Fibroblast of skin of left quadriceps (primary cell): ENCODE measurements around the gene TFF1.

Source experiments
- DNase-seq, 2 experiments: peaks; one replicate each; pipeline ENCODE4 v3.0.0-alpha.2; 2013; ENCODE audit warnings: low read depth in 2 of 2

TFF1 gene

DNA sequence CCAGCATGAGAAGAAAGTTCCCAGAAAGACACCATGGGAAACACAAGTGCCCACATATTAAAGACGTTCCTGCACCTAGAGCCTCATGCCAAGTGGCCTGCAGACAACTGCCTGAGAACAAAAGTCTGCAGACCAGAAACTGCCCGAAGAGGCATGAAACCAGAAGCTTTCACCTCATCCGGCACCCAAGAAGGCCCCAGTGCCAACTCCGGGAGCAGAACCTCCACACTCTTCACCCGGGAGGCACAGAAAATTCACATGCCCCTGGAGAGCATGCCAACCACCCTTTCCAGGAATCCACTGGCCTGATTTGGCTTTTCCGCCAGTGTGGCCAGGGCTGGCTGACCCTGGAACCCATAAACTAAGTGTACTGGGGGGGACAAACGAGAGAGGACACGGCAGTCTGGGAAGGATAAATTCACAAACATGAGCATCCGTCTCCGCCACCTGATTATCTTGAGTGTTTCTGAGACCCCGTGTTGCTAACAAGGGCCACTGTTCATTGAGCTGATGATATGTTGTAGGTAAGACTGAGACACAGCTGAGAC is 22.3 kb downstream of the TFF1 start:
- DNase-seq, result no peak

DNA sequence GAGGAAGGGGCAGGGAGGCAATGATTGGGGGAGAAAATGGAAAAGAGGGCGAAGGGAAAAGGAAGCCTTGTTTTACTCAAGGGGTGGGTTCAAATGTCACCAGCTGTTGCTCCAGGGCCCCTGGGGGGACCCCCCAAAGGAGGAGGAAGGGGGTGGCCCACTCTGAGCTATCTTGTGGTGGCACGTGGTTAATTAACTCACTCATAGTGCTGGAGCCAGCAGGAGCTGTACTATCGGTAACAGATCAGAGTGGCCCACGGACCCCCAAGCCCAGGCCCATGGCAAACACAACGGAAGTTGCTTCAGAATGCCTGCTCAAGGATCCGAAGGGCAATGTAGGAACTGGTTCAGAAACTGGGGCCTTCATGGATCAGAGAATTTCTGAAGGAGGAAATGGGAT is 22.8 kb downstream of the TFF1 start:
- DNase-seq, result no peak

DNA sequence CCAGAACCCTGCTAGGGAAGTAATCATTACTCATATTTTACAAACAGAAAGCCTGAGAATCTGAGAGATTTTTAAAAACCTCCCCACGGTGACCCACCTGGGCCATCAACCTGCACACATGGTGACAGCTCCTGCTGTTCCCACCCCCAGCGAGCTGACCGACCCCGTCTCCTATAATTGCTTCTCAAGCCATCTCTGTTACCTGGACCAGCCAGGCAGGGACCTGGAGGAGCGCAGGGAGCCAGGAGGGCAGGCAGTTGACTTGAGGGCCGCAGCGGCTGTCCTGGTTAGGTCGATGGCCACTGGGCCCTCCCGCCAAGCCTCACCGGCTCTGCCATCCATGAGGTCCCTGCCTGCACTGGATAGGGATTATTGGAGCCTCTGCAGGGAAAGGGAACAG is 23.2 kb downstream of the TFF1 start:
- DNase-seq, result no peak

DNA sequence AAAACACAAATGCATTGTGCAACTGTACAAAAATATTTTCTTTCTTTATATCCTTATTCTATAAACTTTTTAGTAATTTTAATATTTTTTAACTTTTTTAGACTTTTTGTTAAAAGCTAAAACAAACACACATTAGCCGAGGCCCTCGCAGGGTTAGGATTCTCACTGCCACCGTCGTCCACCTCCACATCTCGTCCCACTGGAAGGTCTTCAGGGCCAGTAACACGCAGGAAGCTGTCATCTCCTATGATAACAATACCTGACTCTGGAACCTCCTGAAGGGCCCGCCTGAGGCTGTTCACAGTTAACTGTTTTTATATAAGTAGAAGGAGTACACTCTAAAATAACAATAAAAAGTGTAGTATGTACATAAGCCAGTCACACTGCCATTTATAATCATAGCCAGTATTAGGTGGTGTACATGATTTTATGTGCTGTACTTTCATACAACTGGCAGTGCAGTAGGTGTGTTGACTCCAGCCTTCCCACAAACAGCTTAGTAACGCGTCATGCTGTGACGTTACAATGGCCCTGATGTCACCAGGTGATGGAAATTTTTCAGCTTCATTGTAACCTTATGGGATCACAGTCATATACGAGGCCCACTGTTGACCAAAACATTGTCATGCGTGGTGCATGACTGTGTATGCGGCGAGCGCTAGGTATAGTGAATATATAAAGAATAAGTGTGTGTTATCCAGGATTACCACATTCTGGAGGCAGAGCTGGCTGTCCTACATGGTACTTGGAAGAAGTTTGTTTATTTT is 24.4 kb downstream of the TFF1 start:
- DNase-seq, result no peak

DNA sequence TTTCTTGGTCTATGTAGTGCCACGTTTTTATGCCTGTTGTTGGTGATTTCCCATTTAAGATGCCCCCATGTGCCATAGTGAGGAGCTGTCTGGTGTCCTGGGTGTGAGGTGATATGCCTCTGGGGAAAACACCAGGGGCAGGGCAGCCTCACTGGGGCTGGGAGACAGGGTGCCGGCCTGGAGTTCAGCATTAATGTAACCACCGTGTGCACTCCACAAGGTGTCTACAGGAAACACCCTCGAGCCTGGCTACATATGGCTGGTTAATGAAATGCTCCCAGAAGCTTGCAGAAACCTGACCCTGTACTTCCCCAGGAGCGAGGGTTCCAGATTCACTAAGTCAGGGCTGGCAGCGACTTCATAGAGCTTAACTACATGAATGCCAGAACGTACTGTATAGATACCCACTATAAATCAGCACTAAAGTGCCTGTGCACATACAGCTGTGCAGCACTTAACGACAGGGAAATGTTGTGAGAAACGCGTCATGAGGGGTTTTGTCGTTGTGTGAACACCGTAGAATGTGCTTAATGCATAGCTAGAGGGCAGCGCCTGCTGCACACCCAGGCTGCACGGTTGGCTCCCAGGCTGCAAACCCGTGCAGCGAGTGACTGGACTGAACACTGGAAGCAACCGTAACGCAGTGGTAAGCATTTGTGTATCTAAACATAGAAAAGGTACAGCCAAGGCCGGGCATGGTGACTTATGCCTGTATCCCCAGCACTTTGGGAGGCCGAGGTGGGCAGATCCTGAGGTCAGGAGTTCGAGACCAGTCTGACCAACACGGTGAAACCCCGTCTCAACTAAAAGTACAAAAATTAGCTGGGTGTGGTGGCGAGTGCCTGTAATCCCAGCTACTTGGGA is 25.9 kb downstream of the TFF1 start:
- no peak for DNase-seq

DNA sequence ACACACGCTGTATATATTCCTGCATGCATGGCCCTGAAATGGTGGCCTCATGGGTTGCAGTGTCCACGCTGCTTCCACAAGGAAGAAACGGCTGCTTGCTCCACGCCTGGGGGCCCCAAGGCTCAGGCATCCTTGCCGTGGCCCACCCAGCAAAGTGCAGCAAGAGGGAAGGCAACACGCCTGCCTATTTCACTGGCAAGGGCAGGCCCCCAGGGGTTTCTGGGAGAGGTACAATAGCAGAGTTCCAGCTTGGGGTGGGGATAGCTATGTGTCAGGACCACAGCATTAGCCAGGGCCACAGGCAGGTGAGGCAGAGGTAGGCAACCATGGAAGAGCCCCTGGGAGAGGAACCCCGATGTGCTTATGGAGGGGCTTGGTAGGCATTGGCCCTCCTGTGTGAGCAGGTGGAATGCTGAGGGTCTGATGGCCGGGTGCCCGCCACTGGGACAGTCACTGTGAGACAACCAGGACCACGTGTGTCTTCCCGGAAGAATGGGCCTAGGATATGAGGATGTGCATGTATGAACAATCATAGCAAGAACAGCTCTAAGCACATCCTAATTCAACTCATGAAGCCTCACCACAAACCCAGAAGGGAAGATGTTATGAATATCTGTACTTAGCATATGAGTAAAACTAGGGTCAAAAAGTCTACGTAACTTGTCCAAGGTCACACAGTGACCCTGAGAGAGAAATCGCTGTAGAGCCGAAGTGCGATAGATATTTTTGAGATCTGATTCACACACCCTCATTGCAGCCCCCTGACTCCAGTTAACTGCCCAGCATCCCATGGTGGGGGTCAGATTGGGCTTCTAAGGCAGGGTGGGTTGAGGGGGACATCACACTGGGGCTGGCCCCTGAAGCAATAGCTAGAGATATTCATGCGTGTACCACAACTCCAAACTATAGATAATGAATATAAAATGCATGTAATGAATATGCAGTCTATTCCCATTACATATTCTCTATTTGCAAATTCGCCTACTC is 27.3 kb downstream of the TFF1 start:
- DNase-seq, result no peak

DNA sequence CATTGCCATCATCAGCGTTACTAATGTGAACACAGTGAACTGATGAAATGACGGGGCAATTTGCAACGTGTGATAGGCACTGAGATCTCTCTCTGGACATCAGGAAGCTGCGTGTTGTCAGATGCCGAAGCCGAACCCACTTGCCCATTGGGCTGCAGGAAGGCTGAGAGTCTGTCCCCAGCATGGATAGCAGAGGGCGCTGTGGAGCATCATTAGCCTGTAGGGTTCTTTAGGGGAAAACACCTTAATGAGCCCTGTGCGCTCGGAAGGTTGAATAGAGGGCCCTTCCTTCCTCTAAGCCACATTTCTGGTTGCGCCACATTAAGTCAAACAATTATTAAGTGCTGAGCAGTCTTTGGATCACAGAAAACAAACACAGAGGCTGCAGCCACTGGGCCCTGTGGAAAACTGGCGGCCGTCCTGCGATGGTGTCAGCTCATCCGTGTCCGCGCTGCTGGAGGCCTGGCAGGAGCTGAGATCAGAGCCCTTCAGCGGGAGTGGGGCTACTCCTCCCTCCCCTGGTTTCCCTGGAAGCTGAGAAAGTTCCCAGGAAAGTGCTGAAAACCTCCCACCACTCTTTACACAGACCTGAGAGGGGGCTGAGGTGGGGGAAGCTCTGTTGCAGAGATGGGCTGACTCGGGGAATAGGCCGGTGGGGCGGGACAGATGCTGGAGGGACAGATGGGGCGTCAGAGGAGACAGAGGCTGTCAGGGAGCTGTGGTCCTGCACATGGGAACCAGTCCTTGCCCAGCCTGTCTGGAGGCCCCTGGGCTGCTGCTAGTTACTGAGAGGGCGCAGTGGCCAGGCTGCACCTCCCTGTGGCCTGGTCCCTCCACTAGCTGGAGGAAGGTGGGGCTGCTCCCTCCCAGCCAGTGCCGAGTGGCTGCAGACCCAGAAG is 28.3 kb downstream of the TFF1 start:
- peak in 1 of 2 experiments; percentile 3 for DNase-seq

DNA sequence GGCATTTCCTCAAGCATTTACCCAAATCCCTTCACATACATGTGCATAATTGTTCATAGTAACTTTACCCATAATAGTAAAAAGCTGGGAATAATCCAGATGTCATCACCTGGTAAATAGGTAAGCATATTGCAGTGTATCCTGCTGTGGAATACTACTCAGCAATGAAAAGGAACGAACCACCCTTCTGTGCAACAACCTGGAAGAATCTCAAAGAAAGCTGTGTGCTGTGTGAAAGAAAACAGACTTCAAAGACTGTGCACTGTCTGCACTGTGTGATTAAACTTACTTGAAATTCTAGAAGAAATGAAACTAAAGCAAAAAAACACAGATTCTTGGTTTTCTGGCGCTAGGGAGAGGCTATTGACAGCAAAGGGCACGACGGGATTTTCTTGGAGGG is 29.1 kb downstream of the TFF1 start:
- DNase-seq, result no peak

DNA sequence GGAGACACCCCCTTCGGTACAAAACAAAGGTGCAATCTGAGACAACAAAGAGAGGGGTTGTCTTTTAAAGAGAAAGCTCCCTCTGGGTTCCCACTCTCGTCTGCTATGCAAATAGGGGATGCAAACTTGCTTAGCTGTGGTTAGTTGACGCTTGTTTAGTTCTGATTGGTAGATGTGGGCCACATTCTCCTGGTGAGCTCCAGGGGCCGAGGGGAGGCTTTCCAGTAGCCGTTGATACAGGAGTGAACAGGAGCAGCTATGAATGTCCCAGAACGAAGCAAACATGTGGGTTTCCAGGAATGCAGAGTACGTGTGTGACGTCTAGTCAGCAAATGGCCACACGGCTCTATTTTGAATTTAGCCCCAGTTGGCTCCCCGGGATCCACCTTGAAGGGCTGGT is 30.3 kb downstream of the TFF1 start:
- DNase-seq, result no peak

DNA sequence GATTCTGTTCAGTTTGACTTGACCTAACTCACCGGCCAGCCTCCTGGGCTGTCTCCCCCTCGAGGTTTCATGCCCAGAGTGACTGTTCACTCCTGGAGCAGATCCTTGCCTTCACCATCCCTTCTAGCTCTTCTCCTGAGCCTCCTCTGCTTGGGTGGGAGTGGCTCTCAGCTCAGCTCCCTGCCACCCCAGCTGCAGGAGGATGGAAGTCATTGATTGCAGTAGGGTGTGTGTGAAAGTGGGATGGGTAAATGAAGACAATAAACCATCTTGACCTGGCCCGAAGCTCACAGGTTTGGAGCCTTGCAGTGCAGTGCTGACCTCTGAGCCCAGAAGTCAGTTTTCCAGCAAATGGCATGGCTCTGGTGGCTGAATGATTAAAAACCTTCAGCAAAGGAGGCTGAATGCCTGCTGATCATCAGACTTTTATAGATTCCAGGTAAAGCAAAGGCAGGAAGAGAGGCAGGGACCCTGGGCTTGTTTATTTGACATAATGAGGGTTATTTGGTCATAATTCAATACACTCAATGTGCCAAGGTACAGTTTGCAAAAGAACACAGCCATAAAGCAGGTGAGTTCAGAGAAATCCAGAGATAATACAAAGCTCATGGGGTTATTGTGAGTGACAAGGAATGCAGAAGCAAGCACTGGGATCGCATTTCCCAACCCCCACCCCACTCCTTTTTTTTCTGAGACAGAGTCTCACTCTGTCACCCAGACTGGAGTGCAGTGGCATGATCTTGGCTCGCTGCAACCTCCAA is 33.6 kb downstream of the TFF1 start:
- DNase-seq, result no peak

DNA sequence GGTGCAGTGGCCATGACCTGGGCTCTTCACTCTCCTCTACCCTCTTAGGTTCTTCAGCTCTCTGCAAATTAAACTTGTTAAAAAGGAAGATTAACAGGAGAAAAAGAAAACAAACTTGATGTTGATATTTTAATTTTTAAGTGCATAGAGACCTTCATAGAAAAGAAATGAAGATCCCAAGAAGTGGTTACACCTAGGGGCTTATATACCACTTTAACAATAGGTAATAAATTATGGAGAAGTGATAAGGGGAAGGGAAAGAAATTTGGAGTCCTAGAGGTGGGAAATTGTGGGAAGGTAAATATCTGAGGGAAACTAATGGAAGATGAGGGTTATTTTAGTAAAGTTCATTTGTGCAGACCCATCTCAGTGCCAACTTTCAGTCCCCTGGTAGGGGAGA is 34.7 kb downstream of the TFF1 start:
- DNase-seq, result no peak

DNA sequence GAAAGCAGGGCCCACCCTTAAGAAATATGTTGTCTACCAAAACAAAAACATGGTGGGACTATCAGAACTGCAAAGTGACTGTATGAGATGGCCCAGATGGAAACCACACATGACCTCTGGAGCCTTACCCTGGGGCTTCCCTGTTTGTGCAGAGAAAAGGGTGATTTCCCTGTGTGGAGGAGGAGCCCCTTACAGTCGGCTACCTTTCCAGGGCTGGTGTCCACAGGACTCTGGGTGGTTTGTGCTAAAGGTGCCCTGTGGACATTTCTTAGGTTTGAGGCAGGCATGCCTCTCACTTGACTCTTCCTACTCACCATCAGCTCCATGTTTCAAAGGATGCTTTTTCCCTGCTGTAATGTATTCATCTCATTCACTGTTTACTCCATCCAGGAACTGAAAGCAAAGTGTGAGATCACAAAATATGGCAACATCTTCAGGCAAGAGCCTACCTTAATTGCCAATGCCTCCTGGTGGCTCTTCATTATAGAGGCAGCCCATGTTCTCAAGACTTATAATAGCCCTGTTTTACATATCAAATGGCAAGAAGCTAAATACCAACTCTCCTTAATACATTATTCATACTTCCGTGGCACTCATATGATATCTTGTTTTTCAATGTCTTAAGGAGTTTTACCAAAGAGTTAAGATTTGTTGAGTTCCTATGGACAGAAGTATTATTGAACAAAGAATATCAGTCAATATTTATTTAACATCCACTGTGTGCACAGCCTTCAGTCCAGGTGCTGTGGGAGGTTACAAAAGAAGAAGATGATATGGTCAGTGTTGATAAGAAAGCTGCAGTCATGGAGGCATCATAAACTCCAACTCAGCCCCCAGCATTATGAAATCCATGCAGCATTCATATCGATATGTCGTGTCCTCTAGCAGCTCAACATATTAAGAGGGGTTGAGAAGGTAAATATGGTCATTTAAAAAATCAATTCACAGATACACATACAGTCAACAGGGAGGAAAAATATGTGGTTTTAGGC is 35.7 kb downstream of the TFF1 start:
- no peak for DNase-seq

DNA sequence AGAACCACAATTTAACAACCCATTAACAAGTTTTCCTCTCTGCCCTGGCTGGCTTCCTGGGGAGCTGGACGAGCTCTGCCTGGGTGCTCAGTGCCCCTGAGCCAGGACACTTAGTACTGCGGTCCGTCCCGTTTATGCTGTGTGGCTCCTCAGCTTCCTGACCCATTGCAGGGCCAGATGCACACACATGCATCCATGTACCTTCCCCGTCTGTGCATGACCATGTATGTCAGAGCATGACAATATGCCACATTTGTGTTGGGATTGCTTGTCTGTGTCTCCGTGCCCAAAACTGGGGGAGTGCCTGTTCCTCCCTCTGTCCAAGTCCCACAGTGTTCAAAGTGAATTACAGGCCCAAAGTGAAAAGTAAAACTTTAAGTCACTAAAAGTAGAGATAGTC is 41.4 kb downstream of the TFF1 start:
- no peak for DNase-seq

DNA sequence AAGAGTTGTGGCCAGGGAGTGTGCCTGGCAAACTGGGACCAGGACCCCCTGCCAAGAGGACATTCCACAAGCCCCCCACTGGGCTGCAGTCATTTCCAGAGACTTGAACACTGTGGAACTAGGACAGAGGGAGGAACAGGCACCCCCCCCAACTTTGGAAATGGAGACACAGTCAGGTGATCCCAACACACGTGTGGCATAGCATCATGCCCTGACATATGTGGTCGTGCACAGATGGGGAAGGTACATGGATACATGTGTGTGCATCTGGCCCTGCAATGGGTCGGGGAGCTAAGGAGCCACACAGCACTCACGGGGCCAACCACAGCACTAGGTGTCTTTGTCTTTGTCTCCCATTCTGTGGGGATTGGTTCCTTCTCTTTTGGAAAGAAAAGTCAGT is 44.5 kb downstream of the TFF1 start:
- no peak for DNase-seq

DNA sequence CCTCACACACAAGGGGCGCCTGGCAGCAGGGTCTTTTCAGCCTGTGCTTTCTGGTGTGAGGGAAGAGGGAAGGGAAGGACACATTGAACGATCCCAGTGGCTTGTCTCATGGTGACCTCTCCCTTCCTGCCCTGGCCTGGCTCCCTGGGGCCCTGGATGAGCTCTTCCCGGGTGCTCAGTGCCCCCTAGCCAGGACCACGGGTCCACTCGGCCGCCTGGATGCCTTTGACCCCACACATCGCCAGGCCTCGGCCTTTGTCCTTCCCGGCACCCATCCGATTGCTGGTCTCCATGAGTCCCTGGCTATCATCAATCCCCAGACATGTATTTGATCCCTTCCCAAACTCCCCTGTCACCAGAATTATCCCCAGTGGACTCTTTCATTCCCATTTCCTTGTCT is 45.1 kb downstream of the TFF1 start:
- DNase-seq, result no peak

DNA sequence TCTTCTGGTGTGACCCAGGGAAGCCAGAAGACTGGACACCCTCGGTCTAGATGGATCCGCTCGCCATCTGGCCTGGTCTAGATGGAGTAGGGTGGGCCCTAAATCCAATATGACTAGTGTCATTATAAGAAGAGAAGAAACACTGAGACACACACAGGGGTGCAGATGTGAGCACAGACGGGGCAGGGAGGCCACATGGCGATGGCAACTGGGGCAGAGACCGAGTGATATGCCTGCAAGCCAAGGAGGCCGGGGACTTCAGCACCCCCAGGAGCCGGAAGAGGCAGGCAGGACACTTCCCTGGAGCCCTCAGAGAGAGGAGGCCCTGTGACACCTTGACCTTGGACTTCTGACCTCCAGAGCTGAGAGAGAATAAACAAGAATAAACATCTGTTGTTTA is 45.5 kb downstream of the TFF1 start:
- no peak for DNase-seq

DNA sequence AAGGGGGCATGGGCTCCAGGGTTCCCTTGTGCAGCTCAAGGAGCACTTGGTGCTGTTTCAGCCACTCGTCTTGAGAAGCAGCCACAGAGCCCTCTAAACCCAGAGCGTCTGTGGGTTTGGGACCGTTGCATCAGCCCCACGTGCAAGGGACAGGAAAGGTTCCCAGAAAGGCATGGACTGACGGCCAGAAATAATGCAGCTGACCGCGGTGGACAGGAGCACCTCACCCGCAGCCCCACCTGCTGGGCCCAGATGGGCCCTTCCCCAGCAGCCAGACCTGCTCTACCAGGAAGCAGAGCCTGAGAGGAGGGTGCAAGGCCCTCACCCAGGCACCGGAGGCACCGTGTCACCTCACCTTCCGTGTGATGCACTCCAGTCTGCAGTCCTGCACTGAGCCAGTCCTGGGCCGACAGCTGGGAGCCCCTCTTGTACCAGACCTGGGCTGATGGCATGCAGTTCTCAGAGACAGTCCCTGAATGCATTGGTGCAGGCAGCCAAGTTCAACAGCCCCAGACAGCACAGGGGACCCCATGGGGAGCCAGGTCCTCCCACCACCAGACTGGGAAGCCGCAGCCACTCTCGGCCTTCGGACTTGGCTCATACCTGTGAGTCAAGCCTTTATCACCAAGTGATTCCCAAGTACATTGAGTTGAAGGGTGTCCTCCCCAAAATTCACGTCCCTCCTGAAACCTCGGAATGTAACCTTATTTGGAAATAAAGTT is 46.3 kb downstream of the TFF1 start:
- no peak for DNase-seq

DNA sequence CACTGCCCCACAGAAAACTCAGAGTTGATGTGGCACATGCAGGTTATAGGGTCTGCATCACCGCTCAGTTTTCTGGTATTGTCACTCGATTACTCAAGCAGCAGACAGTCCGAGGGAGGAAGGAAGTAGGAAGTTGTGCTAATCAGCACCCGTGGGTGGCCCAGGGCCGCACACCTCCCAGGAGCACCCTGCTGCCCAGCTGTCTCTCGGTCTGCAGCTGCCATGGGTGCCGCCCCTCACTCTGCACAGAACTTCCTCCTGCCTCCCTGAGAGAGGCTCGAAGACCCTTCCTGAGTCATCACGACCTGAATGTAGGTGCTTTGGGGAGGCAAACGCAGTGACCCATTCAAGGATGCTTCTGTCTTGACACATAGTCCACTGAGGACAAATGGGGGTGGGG is 47.0 kb downstream of the TFF1 start:
- DNase-seq, result no peak
